ENCODE data around the gene AP4M1. TPM values are rescaled to one million over a fixed set of nuclear protein-coding genes. Genes with fewer than 3 reads are reported as not detected.

Gene AP4M1
- total RNA-seq, 3 donors from 2014 or later = 13.4 to 16.0 (median 16.0) TPM

- ATAC-seq = peak; percentile 5 to 8
- no peaks in the 10 kb centered on the region for H3K27me3 Mint-ChIP-seq (ENCODE audit: low read depth)
- H3K4me3 Mint-ChIP-seq = peak overlapping the region; percentile 23
- H3K9me3 Mint-ChIP-seq = no peaks in the 10 kb centered on the region
- no peak for DNase-seq
- H3K4me1 Mint-ChIP-seq (ENCODE audit: low read depth) = peaks cover 20% of the 10 kb centered on the region
- H3K36me3 Mint-ChIP-seq (ENCODE audit: insufficient read depth) = peaks cover 38% of the 10 kb centered on the region
Observed at GRCh38 chr7:100091411-100092181, 9.8 kb upstream of the AP4M1 start.

- Mint-ChIP-seq H3K36me3 (ENCODE audit: insufficient read depth) (peaks cover 48% of the 10 kb centered on the region), H3K4me3 (no peak overlapping the region), H3K27me3 (ENCODE audit: low read depth) (no peaks in the 10 kb centered on the region), H3K9me3 (no peaks in the 10 kb centered on the region), H3K4me1 (ENCODE audit: low read depth) (peaks cover 25% of the 10 kb centered on the region)
- no peak for ATAC-seq
- DNase-seq = no peak
Observed at GRCh38 chr7:100093054-100093453, 8.4 kb upstream of the AP4M1 start.

- Mint-ChIP-seq H3K9me3 (no peaks in the 10 kb centered on the region), H3K4me1 (ENCODE audit: low read depth) (peaks cover 25% of the 10 kb centered on the region), H3K36me3 (ENCODE audit: insufficient read depth) (peaks cover 52% of the 10 kb centered on the region), H3K27me3 (ENCODE audit: low read depth) (no peaks in the 10 kb centered on the region), H3K4me3 (peak overlapping the region; percentile 54)
- DNase-seq (no peak), ATAC-seq (no peak)
Observed at GRCh38 chr7:100093498-100093897, 7.9 kb upstream of the AP4M1 start.

- ATAC-seq (no peak), DNase-seq (no peak)
- Mint-ChIP-seq H3K4me1 (ENCODE audit: low read depth) (peaks cover 30% of the 10 kb centered on the region), H3K4me3 (no peak overlapping the region), H3K27me3 (ENCODE audit: low read depth) (no peaks in the 10 kb centered on the region), H3K36me3 (ENCODE audit: insufficient read depth) (peaks cover 57% of the 10 kb centered on the region), H3K9me3 (no peaks in the 10 kb centered on the region)
Observed at GRCh38 chr7:100093925-100094486, 7.4 kb upstream of the AP4M1 start.

GRCh38 chr7:100095289-100095688 lies 6.2 kb upstream of the AP4M1 start:
- Mint-ChIP-seq H3K9me3 (no peaks in the 10 kb centered on the region), H3K4me1 (ENCODE audit: low read depth) (peaks cover 33% of the 10 kb centered on the region), H3K36me3 (ENCODE audit: insufficient read depth) (peaks cover 67% of the 10 kb centered on the region), H3K4me3 (no peak overlapping the region), H3K27me3 (ENCODE audit: low read depth) (no peaks in the 10 kb centered on the region)
- DNase-seq = no peak
- ATAC-seq = no peak

GRCh38 chr7:100095704-100096103 lies 5.7 kb upstream of the AP4M1 start:
- ATAC-seq (no peak), DNase-seq (no peak)
- Mint-ChIP-seq H3K36me3 (ENCODE audit: insufficient read depth) (peaks cover 64% of the 10 kb centered on the region), H3K4me3 (no peak overlapping the region), H3K4me1 (ENCODE audit: low read depth) (peaks cover 30% of the 10 kb centered on the region), H3K27me3 (ENCODE audit: low read depth) (no peaks in the 10 kb centered on the region), H3K9me3 (no peaks in the 10 kb centered on the region)

- Mint-ChIP-seq H3K4me3 (peak overlapping the region; percentile 67), H3K36me3 (ENCODE audit: insufficient read depth) (peaks cover 47% of the 10 kb centered on the region), H3K4me1 (ENCODE audit: low read depth) (peaks cover 34% of the 10 kb centered on the region), H3K27me3 (ENCODE audit: low read depth) (no peaks in the 10 kb centered on the region), H3K9me3 (no peaks in the 10 kb centered on the region)
- ATAC-seq (no peak), DNase-seq (no peak)
Observed at GRCh38 chr7:100098913-100099312, 2.5 kb upstream of the AP4M1 start.

GRCh38 chr7:100099452-100099851 lies 2.0 kb upstream of the AP4M1 start:
- no peak for ATAC-seq
- DNase-seq = no peak
- Mint-ChIP-seq H3K27me3 (ENCODE audit: low read depth) (no peaks in the 10 kb centered on the region), H3K9me3 (no peaks in the 10 kb centered on the region), H3K4me3 (peak overlapping the region; percentile 94), H3K4me1 (ENCODE audit: low read depth) (peaks cover 34% of the 10 kb centered on the region), H3K36me3 (ENCODE audit: insufficient read depth) (peaks cover 43% of the 10 kb centered on the region)

- Mint-ChIP-seq H3K36me3 (ENCODE audit: insufficient read depth) (peaks cover 44% of the 10 kb centered on the region), H3K4me1 (ENCODE audit: low read depth) (peaks cover 34% of the 10 kb centered on the region)
- peak; percentile 77 to 83 for ATAC-seq
Observed at GRCh38 chr7:100100420-100101015, 925 bp upstream of the AP4M1 start.

GRCh38 chr7:100102950-100103840 lies 1.8 kb downstream of the AP4M1 start:
- H3K27me3 Mint-ChIP-seq (ENCODE audit: low read depth) = no peaks in the 10 kb centered on the region
- peaks cover 26% of the 10 kb centered on the region for H3K4me1 Mint-ChIP-seq (ENCODE audit: low read depth)
- peak overlapping the region; percentile 94 for H3K4me3 Mint-ChIP-seq
- peaks cover 35% of the 10 kb centered on the region for H3K36me3 Mint-ChIP-seq (ENCODE audit: insufficient read depth)
- no peak for DNase-seq
- H3K9me3 Mint-ChIP-seq = no peaks in the 10 kb centered on the region
- ATAC-seq = no peak

More at GRCh38 chr7:100100420-100101015, 925 bp upstream of the AP4M1 start:
- DNase-seq = peak; percentile 79
- Mint-ChIP-seq H3K9me3 (no peaks in the 10 kb centered on the region), H3K27me3 (ENCODE audit: low read depth) (no peaks in the 10 kb centered on the region), H3K4me3 (peak overlapping the region; percentile 94)

- ATAC-seq = no peak
- peaks cover 24% of the 10 kb centered on the region for H3K36me3 Mint-ChIP-seq (ENCODE audit: insufficient read depth)
- peaks cover 5% of the 10 kb centered on the region for H3K4me1 Mint-ChIP-seq (ENCODE audit: low read depth)
- H3K9me3 Mint-ChIP-seq = no peaks in the 10 kb centered on the region
- no peak overlapping the region for H3K4me3 Mint-ChIP-seq
- no peak for DNase-seq
- H3K27me3 Mint-ChIP-seq (ENCODE audit: low read depth) = no peaks in the 10 kb centered on the region
Observed at GRCh38 chr7:100105534-100105933, 4.1 kb downstream of the AP4M1 start.

GRCh38 chr7:100106633-100107032 lies 5.2 kb downstream of the AP4M1 start:
- no peak overlapping the region for H3K4me3 Mint-ChIP-seq
- H3K9me3 Mint-ChIP-seq = no peaks in the 10 kb centered on the region
- DNase-seq = no peak
- no peak for ATAC-seq
- no peaks in the 10 kb centered on the region for H3K27me3 Mint-ChIP-seq (ENCODE audit: low read depth)
- H3K36me3 Mint-ChIP-seq (ENCODE audit: insufficient read depth) = peaks cover 26% of the 10 kb centered on the region
- H3K4me1 Mint-ChIP-seq (ENCODE audit: low read depth) = peaks cover 5% of the 10 kb centered on the region

- Mint-ChIP-seq H3K4me3 (no peak overlapping the region), H3K27me3 (ENCODE audit: low read depth) (no peaks in the 10 kb centered on the region), H3K4me1 (ENCODE audit: low read depth) (peaks cover 5% of the 10 kb centered on the region), H3K9me3 (no peaks in the 10 kb centered on the region), H3K36me3 (ENCODE audit: insufficient read depth) (peaks cover 26% of the 10 kb centered on the region)
- DNase-seq = no peak
- ATAC-seq = no peak
Observed at GRCh38 chr7:100107125-100107737, 5.8 kb downstream of the AP4M1 start.

- no peak overlapping the region for H3K4me3 Mint-ChIP-seq
- H3K27me3 Mint-ChIP-seq (ENCODE audit: low read depth) = no peaks in the 10 kb centered on the region
- DNase-seq (no peak), ATAC-seq (no peak)
- no peaks in the 10 kb centered on the region for H3K9me3 Mint-ChIP-seq
- peaks cover 28% of the 10 kb centered on the region for H3K36me3 Mint-ChIP-seq (ENCODE audit: insufficient read depth)
- peaks cover 2% of the 10 kb centered on the region for H3K4me1 Mint-ChIP-seq (ENCODE audit: low read depth)
Observed at GRCh38 chr7:100107890-100108289, 6.4 kb downstream of the AP4M1 start.
